Adrenal gland (tissue), 12 donors: ENCODE data around the gene KAZN. TPM values are rescaled to one million over a fixed set of nuclear protein-coding genes. Genes with fewer than 3 reads are reported as not detected.

Experiments used
- DNase-seq, 7 donors: peaks; one replicate each; pipeline ENCODE4 v3.0.0-alpha.2; 2019 to 2020
- H3K27ac ChIP-seq, 5 donors: fragments of 200-600 bp; sonication (generic) in 4 of 5; 1 replicate in 3 of 5; 2 replicates in 2 of 5; pipeline versions ENCODE4 v1.5.1 to v1.8.0; 2016 to 2020; ENCODE audit warnings: mild to moderate bottlenecking in 1 of 5
- H3K27me3 ChIP-seq: fragments of 200-600 bp; 2 replicates; pipeline ENCODE4 v1.8.0; 2021
- H3K36me3 ChIP-seq, 2 donors: fragments of 200-600 bp; replicated peaks in 1 of 2; 1 replicate in 1 of 2; 2 replicates in 1 of 2; pipeline versions ENCODE4 v1.5.1 to v1.8.0; 2018 to 2022
- H3K4me1 ChIP-seq, 2 donors: fragments of 200-600 bp; replicated peaks in 1 of 2; 1 replicate in 1 of 2; 2 replicates in 1 of 2; pipeline versions ENCODE4 v1.5.1 to v1.8.0; 2018 to 2021
- H3K4me3 ChIP-seq, 4 donors: fragments of 200-600 bp; sonication (generic) in 3 of 4; one replicate each; pipeline ENCODE4 v1.5.1; 2016 to 2018
- H3K9me3 ChIP-seq, 3 donors: fragments of 200-600 bp; sonication (generic) in 1 of 3; replicated peaks in 1 of 3; 1 replicate in 2 of 3; 2 replicates in 1 of 3; pipeline versions ENCODE4 v1.5.1 to v1.8.0; 2016 to 2021
- POLR2A ChIP-seq, 2 donors: fragments of 450-650 bp; IDR thresholded peaks; one replicate each; pipeline ENCODE4 v1.6.1; 2017; ENCODE audit warnings: antibody characterized with exemption in 2 of 2, mild to moderate bottlenecking in 2 of 2, moderate library complexity in 1 of 2
- WGBS, 4 donors: extraction: QIAGEN DNeasy Blood & Tissue Kit in 2 of 4; methylation state at CpG; one replicate each; pipeline versions ENCODE4 v1.1.5 to v1.1.7; 2013 to 2017; 5-methylcytosine and 5-hydroxymethylcytosine counted together
- intact Hi-C, 2 donors: fragments of 100-400 bp; cut with DNase I; formaldehyde crosslinking; loops; one replicate each; pipeline versions ENCODE4 v1.14.1 to v1.15.0; 2022 to 2023
- polyA plus RNA-seq, 3 donors: library from polyadenylated mRNA; stranded (reverse); fragments of 200-250 nt in 2 of 3; fragments of 350-450 nt in 1 of 3; fragmentation: Illumina TruSeq in 1 of 3; extraction: RNeasy Lipid Tissue Mini Kit (QIAGEN cat#74804) in 1 of 3; gene quantifications; one replicate each; pipeline ENCODE4 v1.2.3, GENCODE V29; 2013 to 2014
- total RNA-seq, 9 donors: library from RNA; depleted of rRNA in 4 of 9; stranded (reverse); fragments of >200 nt in 4 of 9; fragments of 120-200 nt in 1 of 9; fragmentation: NEBNext Ultra II Directional in 1 of 9; extraction: Animal tissue kit (Norgen Biotek cat#: 25700) in 1 of 9; gene quantifications; one replicate each; pipeline versions ENCODE4 v1.1.0 to v1.2.4, GENCODE V29; 2013 to 2023
- TF ChIP-seq, protein P1 (sequence below), 6 experiments: fragments of 450-650 bp in 4 of 6; fragments of 200-600 bp in 2 of 6; sonication (generic) in 1 of 6; IDR thresholded peaks; 1 replicate in 5 of 6; 2 replicates in 1 of 6; pipeline versions ENCODE4 v1.5.1 to v1.8.0; 2016 to 2021; ENCODE audit warnings: antibody characterized with exemption in 6 of 6, mild to moderate bottlenecking in 2 of 6, moderate library complexity in 1 of 6
- donor health status: healthy with polysubstance abuse.
- donor health status: Bipolar disorder and iron deficiency.
- donor health status: DM: yes; HTN: yes; CAD: no.
- donor health status: DM: no; HTN: no; CAD: no.
- donor health status: DM: no; HTN: no; CAD: no.
- donor health status: DM: yes; HTN: yes; CAD: no.

The KAZN gene
- total and polyA plus RNA-seq, 12 donors = 5.9 to 63.4 (median 29.5) TPM

DNA sequence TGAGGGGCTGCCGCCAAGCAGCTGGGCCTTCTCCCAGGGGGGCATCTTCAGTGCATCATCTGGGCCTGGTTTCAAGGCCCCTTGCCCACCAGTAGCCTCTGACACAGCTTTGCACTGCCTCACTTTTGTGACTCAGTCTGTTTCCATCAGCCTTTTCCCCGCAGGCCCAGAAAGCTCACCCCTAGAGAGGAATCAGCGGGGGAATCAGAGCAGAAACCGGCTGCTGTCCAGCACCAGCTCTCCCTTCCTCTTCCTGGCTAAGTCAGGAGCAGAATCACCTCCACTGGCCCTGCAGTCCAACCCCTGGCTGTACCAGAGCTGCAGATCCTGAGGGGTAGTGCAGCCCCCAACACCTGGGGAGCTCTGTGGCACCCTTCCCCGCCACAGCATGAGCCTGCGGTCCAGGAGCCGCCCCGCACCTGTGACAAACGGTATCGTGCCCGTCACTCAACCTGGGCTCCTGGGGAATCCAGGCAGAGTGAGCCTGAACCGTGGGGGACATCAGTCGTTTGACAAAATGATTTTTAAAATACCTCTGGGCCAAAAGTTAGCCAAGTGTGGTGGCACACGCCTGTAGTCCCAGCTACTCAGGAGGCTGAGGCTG lies 471.8 kb downstream of the KAZN start:
- intact Hi-C loops = no loop called here
- H3K4me3 ChIP-seq = no peak overlapping the region
- no peaks in the 10 kb centered on the region for H3K27me3 ChIP-seq
- H3K36me3 ChIP-seq = no peaks in the 10 kb centered on the region
- no peak for DNase-seq
- H3K27ac ChIP-seq = no peak overlapping the region
- WGBS, 4 donors = 91 to 94% (median 92%) methylated on average over 10 to 14 of the region's 14 CpGs
- no peaks in the 10 kb centered on the region for H3K9me3 ChIP-seq
- no peaks in the 10 kb centered on the region for H3K4me1 ChIP-seq
- TF ChIP-seq, protein P1, sequence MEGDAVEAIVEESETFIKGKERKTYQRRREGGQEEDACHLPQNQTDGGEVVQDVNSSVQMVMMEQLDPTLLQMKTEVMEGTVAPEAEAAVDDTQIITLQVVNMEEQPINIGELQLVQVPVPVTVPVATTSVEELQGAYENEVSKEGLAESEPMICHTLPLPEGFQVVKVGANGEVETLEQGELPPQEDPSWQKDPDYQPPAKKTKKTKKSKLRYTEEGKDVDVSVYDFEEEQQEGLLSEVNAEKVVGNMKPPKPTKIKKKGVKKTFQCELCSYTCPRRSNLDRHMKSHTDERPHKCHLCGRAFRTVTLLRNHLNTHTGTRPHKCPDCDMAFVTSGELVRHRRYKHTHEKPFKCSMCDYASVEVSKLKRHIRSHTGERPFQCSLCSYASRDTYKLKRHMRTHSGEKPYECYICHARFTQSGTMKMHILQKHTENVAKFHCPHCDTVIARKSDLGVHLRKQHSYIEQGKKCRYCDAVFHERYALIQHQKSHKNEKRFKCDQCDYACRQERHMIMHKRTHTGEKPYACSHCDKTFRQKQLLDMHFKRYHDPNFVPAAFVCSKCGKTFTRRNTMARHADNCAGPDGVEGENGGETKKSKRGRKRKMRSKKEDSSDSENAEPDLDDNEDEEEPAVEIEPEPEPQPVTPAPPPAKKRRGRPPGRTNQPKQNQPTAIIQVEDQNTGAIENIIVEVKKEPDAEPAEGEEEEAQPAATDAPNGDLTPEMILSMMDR (IDR thresholded peaks at IDR 0.05) = no peak

DNA sequence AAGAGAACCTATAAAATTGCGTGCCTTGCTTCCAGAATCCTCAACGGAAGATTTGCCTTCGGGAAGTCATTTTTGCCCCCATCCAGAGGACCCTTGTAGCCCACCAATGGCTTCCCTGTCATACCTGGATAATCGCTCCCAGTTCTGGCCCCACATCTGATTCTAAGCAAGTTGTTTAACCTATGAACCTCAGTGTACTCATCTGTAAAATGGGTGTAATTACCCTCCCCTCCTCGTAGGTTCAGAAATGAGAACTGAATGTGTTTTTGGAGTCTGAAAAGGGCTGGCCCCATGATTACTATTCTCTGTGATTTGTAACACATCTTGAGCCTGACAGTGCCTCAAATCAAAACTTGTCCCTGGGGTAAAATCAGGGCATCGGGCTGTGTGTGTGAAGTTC lies 473.5 kb downstream of the KAZN start:
- Histone ChIP-seq H3K27me3 (no peaks in the 10 kb centered on the region), H3K9me3 (no peaks in the 10 kb centered on the region), H3K27ac (no peak overlapping the region), H3K4me1 (no peaks in the 10 kb centered on the region), H3K36me3 (no peaks in the 10 kb centered on the region), H3K4me3 (no peak overlapping the region)
- intact Hi-C loops = no loop called here
- DNase-seq = no peak
- TF ChIP-seq, protein P1 (IDR thresholded peaks at IDR 0.05) = no peak
- TF ChIP-seq POLR2A (IDR thresholded peaks at IDR 0.05) = no peak
- 92 to 95% (median 94%) methylated on average over 6 of the region's 6 CpGs for WGBS, 4 donors

DNA sequence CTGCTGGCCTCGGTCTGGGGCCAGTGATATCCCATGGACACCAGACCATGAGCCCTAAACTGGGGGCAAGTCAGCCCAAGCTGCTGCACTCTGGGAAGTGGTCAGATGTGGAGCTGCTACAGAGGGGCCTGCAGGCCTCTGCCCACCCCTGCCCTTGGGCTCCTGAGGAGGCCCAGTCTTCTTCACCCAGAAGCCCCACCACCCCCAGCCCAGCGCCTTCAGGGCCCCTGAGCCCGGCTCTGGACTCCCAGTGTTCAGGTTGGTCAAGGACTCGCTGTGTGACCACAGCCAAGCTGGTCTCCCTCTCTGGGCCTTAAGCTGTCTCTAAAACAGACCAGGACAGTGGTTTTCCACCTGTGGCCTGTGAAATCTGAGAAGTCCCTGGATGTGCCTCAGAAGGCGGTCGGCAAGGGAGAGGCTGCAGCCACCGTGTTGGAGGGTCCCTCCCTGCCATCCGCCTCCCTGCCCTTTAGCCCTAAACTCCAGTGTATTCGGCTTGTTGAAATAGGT lies 475.4 kb downstream of the KAZN start:
- Histone ChIP-seq H3K4me1 (no peaks in the 10 kb centered on the region), H3K36me3 (no peaks in the 10 kb centered on the region), H3K9me3 (no peaks in the 10 kb centered on the region), H3K27ac (no peak overlapping the region), H3K4me3 (no peak overlapping the region), H3K27me3 (no peaks in the 10 kb centered on the region)
- intact Hi-C loops = no loop called here
- DNase-seq = no peak
- 88 to 96% (median 92%) methylated on average over 5 to 9 of the region's 9 CpGs for WGBS, 4 donors
- TF ChIP-seq, protein P1 (IDR thresholded peaks at IDR 0.05) = no peak

DNA sequence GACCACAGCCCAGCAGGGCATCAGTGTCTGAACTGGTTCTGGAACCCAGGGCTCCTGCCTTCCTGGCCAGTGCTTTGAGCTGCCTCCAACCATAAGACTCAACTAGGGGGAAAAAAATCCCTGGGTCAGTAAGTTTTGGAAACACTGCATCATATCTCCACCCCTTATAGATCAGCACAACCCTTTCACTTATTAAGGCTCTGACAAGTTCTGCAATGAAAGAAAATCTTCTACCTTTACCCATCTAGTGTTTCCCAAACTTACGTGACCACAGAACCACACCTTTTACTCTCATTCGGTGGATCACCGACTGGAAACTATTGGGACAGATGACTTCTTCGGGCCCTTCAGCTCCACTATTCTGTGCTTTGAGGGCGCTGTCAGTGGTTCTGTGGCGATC lies 476.7 kb downstream of the KAZN start:
- H3K4me1 ChIP-seq = no peaks in the 10 kb centered on the region
- 94 to 97% (median 95%) methylated on average over 6 of the region's 6 CpGs for WGBS, 4 donors
- H3K27me3 ChIP-seq = no peaks in the 10 kb centered on the region
- no peak for DNase-seq
- TF ChIP-seq, protein P1 (IDR thresholded peaks at IDR 0.05) = no peak
- TF ChIP-seq POLR2A (IDR thresholded peaks at IDR 0.05) = no peak
- H3K27ac ChIP-seq = no peak overlapping the region
- no peaks in the 10 kb centered on the region for H3K9me3 ChIP-seq
- H3K4me3 ChIP-seq = no peak overlapping the region
- intact Hi-C loops = no loop called here
- no peaks in the 10 kb centered on the region for H3K36me3 ChIP-seq
